ENCODE data around the gene ADCY7. TPM values are rescaled to one million over a fixed set of nuclear protein-coding genes. Genes with fewer than 3 reads are reported as not detected.

The ADCY7 gene
- total RNA-seq, 1 experiment from 2014 or later: 34.2 TPM

GRCh38 chr16:50219402-50219975 lies 46.9 kb upstream of the ADCY7 start (continued):
- TF ChIP-seq EGR1 (IDR thresholded peaks at IDR 0.05; ENCODE audit: low read depth) (no peak), CTCF (IDR thresholded peaks at IDR 0.05 in 2 of 3, conservative IDR thresholded peaks at IDR 0.05 in 1 of 3; ENCODE audit: borderline replicate concordance in 1 of 3, insufficient read depth in 1 of 3, low read depth in 2 of 3, low read length in 2 of 3) (no peak), EZH2phosphoT487 (IDR thresholded peaks at IDR 0.05; ENCODE audit: borderline replicate concordance) (no peak), EZH2 (IDR thresholded peaks at IDR 0.05) (no peak), RAD21 (IDR thresholded peaks at IDR 0.05; ENCODE audit: low read depth) (no peak)

GRCh38 chr16:50224286-50224685 lies 42.1 kb upstream of the ADCY7 start:
- no peaks in the 10 kb centered on the region for H3K4me1 ChIP-seq (ENCODE audit: control insufficient read depth in 1 of 2, insufficient read depth in 2 of 2, low read length in 2 of 2)
- H3K4me3 ChIP-seq (replicated peaks in 1 of 2; ENCODE audit: low read depth in 1 of 2, low read length in 2 of 2): no peak overlapping the region
- BruUV-seq (replicated peaks): no TSS peak
- no peak overlapping the region for H3K4me2 ChIP-seq (ENCODE audit: low read length)
- H3K36me3 ChIP-seq (ENCODE audit: control insufficient read depth in 1 of 2, insufficient read depth in 2 of 2, low read length in 2 of 2): peaks cover 3 to 20% of the 10 kb centered on the region in 2 experiments
- RAD21 ChIA-PET (ENCODE audit: low non-redundant PET in 1 of 2, low total read pairs in 2 of 2, uncharacterized antibody in 2 of 2, unreplicated experiment in 2 of 2): no interaction called here
- no peak overlapping the region for H3K9ac ChIP-seq (ENCODE audit: low read length)
- CTCF ChIA-PET: interaction anchor here (0.8 to 1.2 kb wide), 2 partner anchors 10 to 14 kb away, joined by 3 to 5 read pairs; no protein-coding TSS in a partner anchor
- no peaks in the 10 kb centered on the region for H3K27me3 ChIP-seq (ENCODE audit: insufficient read depth, low read length)
- H2AFZ ChIP-seq (ENCODE audit: low read depth, low read length, poor library complexity, severe bottlenecking): no peak overlapping the region
- H3K9me2 ChIP-seq (ENCODE audit: insufficient read depth): no peaks in the 10 kb centered on the region
- H4K20me1 ChIP-seq (ENCODE audit: insufficient read depth): no peaks in the 10 kb centered on the region
- no peak for ATAC-seq
- POLR2A ChIA-PET: no interaction called here
- H3K27ac ChIP-seq (ENCODE audit: low read depth, low read length): no peak overlapping the region
- DNase-seq (ENCODE audit: low read depth, low spot score): no peak
- no peaks in the 10 kb centered on the region for H3K9me3 ChIP-seq (ENCODE audit: control insufficient read depth in 1 of 2, insufficient read depth in 1 of 2, low read depth in 1 of 2, low read length in 2 of 2)
- no peak for TF ChIP-seq SIN3A (IDR thresholded peaks at IDR 0.05; ENCODE audit: low read depth)
- no peak for TF ChIP-seq EZH2 (IDR thresholded peaks at IDR 0.05)
- intact Hi-C loops (cut with micrococcal nuclease): no loop called here
- no peaks in the 10 kb centered on the region for H3K79me2 ChIP-seq (ENCODE audit: insufficient read depth, low read length)
